CD4-positive, alpha-beta T cell treated with Interleukin-6 for 4 hours (primary cell): ENCODE data around the gene BCR.

ENCODE experiments used
- DNase-seq: peaks from one replicate; pipeline ENCODE4 v3.0.0-alpha.2; 2020; ENCODE audit warnings: mixed read lengths

Gene BCR

DNA sequence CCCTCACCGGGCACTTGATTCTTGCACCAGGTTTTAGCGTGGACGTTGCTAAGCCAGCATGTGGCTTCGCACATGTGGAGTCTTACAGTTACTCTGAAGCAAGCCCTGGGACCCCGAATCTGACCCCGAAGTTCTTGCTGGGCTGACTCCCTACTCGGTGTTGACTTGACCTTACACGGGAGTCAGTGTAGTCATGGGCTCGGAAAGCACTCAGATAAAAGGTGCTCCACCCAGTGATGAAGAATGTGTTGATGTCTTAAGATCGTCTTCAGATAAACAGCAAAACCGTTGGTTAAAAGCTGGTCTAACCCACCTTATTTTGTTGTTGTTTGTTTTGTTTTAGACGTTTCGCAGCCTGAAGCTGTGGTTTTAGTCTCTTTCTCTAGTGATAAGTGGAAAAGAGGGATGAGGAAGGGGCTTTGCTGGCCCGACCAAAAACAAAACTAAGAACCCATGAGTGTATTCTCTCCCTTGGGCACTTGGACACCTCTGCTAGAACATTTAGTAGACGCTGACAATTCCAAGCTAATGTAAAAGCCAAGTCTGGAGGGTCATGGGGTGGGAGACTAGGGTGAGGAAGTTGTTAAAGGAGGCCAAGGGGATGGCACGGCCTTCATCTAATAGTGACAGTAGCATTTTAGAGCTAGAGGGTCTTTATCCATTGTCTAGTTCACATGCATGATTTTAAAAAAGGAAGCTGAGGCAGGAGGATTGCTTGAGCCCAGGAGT lies 69.9 kb downstream of the BCR start:
- no peak for DNase-seq

DNA sequence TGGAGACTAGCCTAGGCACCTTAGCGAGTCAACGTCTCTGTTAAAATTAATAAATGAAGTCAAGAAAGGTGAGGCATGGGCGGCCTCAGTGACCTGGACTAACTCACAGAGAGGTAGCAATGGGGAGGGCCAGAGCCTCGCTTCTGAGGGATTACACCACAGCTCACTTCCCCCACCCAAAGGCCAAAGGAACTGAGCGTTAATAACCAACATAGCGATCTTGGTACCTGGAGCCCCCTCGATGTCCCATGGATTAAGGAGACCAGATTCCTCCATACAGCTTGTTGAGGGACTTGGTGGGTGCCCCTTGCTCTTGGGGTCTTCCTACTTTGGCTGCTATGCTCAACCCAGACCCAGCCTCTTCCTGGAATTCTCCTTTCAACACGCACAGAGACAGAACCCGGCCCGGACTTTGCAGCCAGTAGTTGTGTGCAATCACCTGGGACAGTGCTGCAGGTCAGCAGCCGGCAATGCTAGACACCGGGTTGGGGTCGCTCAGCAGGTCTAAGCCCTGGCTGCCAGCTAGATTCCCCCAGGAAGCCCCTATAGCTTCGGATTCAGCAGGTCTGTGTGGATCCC lies 70.6 kb downstream of the BCR start:
- DNase-seq, result no peak

DNA sequence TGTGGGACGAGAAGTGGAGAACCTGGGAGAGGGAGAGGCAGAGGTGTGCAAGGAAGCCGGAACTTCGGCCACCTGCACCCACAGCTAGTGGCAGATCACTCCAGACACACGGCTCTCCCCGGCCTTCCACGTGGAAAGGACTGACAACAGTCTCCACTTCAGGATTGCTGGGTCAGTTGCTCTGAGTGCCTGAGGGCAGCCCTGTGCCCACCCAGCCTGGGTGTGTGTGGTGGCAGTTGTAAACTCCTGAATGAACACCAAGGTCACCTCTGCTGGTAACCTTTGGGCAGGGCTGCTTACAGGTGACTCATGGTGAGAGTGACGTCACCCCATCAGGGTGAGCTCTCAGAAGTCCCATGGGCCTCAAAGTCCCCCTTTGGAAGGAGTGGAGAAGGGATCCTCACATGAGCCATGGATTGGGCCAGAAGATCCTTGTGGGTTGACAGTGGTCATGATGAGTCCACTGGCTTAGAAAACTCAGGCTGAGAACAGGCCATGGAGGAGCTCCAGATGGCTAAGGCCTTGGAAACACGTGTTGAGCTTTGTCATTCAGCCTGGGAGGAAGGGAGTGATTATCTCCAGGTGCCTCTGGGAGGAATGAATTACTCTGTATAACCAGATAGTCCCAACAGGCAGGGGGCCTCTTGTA lies 71.3 kb downstream of the BCR start:
- DNase-seq, result peak; percentile 44

DNA sequence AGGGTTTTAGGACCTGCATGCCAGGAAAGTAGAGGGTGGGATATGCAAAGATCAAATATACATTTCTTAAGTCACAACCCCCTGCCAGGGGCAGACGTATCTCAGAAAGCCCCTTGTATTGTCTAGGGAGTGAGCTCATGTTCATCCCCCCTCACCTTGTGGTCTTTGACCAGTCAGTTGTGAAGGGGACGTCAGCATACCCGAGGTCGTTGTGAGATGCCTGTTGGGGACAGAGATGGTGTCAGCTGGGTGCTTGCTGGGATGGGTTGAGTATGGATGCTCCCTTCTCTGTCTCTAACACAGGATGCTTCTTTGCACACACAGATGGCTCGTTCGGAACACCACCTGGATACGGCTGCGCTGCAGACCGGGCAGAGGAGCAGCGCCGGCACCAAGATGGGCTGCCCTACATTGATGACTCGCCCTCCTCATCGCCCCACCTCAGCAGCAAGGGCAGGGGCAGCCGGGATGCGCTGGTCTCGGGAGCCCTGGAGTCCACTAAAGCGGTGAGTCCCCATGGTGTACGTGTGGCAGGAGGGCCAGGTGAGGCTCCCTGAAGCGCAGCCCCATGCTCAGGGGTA lies 73.3 kb downstream of the BCR start:
- DNase-seq, result no peak

- DNase-seq, result no peak
Observed at GRCh38 chr22:23255506-23256170, 75.3 kb downstream of the BCR start.

- no peak for DNase-seq
Observed at GRCh38 chr22:23256171-23256932, 76.0 kb downstream of the BCR start.

GRCh38 chr22:23256986-23257888 lies 76.9 kb downstream of the BCR start:
- no peak for DNase-seq

- no peak for DNase-seq
Observed at GRCh38 chr22:23257889-23258825, 77.8 kb downstream of the BCR start.

DNA sequence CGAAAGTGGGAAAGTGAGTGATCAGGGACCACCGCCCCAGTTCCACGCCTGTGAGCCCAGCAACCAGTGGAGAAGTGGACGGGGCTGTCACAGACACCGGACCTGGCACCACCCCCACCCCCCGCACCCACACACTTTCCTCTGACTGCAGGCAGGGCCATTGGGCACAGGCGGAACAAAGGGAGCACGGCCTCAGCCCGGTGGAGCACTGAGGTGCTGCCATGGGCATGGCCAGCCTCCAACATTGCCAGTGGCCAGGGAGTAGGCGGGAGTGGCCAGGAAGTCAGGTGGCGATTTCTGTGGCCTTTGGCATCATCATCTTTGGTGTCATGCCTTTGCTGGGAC lies 78.5 kb downstream of the BCR start:
- no peak for DNase-seq

DNA sequence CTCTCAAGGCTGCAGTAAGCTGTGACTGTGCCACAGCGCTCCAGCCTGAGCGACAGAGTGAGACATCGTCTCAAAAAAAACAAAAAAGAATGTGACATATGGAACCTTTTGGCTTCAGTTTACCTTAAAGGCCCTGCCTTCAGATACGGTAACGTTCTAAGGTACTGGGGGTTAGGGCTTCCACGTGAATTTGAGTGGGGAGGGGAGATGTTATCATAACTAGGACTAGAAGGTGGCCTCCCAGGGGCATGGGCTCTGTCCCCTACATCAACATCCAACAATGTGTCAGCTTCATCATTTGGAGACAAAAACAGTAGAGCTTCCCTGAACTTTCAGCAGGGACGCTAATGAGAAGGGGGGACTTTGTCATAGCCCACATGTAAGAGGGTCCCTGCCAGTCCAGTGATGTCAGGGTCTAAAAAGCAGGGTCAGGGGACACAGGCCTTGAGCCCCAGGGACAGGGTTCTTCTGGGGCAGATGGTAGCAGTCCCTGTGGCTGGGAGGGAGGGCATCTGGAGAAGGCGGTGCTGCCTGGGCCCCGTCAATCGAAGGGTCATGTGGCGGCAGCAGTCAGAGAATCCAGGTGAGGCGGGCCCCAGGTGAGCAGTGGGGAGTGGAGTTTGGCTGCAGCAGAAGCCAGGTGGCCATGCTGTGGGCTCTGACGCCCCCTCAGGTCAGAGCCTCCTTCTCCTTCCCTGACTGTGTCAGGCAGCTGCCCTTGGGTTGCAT lies 79.8 kb downstream of the BCR start:
- DNase-seq, result no peak

GRCh38 chr22:23260645-23261581 lies 80.6 kb downstream of the BCR start:
- no peak for DNase-seq

- DNase-seq, result no peak
Observed at GRCh38 chr22:23261900-23262450, 81.7 kb downstream of the BCR start.

DNA sequence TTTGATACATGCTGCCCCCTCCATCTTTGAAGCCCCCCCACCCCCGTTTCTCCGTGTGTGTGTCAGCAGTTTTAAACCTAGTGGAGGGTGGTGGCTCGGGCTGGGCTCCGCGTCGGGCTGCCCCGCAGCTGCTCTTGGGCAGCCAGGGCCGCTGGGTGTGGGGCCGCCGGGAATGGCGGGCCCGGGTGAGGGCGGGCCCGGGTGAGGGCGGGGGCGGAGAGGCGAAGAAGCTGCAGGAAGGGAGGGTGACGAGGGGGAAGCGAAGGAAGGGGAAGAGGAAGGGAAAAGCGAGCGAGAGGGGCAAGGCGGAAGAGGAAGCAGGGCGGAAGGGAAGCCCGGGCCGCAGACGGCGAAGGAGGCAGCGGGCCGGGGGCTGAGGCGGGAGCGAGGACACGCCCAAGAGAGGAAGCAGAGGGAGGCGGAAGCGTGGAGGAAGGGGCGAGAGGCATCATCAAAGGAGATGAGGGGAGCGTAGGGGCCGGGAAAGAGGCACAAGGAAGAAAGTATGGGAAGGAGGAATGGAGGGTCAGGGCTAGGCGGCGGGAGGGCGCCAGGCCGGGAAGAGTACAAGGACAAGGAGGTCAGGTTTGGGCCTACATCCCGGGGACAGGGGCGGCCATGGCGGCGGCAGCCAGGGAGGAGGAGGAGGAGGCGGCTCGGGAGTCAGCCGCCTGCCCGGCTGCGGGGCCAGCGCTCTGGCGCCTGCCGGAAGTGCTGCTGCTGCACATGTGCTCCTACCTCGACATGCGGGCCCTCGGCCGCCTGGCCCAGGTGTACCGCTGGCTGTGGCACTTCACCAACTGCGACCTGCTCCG lies 82.4 kb downstream of the BCR start:
- DNase-seq, result no peak

DNA sequence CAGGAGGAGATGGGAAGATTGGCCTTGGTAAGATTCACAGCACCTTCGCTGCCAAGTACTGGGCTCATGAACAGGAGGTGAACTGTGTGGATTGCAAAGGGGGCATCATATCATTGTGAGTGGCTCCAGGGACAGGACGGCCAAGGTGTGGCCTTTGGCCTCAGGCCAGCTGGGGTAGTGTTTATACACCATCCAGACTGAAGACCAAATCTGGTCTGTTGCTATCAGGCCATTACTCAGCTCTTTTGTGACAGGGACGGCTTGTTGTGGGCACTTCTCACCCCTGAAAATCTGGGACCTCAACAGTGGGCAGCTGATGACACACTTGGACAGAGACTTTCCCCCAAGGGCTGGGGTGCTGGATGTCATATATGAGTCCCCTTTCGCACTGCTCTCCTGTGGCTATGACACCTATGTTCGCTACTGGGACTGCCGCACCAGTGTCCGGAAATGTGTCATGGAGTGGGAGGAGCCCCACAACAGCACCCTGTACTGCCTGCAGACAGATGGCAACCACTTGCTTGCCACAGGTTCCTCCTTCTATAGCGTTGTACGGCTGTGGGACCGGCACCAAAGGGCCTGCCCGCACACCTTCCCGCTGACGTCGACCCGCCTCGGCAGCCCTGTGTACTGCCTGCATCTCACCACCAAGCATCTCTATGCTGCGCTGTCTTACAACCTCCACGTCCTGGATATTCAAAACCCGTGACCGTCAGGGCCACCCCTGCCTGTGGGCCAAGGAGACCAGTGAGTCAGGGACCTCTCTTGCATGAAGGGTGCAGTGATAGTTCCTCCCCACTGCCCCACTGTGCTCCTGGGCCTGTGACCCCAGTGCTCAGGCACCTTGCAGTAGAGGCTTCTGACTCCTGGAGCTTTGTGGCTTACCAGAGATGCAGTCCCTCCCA lies 83.6 kb downstream of the BCR start:
- DNase-seq, result peak; percentile 53

DNA sequence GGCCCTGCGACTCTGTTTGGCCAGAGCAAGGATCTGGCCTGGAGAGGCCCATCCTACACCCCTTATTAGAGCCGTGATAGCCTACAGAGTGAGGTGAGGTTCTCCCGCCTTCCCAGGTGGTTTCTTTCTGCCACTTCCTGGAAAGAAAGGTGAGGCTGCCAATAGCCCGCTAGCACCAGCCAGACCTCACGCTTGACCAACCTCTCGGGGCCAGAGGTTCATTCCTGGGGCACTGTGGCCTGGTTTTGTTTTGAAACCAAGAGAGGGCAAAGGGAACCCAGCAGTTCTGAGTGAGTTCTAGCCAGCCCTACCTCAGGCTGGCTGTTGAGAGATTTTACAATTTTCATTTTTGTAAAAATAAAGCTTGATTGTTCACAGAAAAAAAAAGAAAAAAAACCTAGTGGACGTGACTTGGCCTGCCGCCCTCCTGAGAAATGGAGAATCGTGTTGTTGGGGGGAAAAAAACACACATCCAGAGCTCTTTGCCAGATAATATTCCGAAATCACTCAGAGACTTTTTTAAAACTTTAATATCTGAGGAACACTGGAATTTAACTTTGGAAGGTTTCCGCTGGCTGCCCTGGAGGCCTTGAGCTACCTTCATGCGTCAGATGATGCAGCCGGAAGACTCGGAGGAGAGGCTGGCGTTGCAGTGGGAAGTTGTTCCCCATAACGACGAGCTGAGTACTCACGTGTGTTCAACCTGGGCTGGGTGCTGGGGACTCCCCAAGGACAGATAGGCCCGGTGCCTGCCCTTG lies 84.5 kb downstream of the BCR start:
- DNase-seq, result no peak

GRCh38 chr22:23265368-23265700 lies 85.0 kb downstream of the BCR start:
- no peak for DNase-seq
